Suppressor macrophage treated with lipopolysaccharide for 1 hour (primary cell): Measurements from ENCODE around the gene CFAP161.
"Not testable (repeated sequence)": the region's sequence is repeated elsewhere in the genome, so short reads cannot be mapped to it uniquely, and the experiment has no call there.

ENCODE experiments used
- DNase-seq, 3 donors: peaks; one replicate each; pipeline ENCODE4 v3.0.0-alpha.2; 2020 to 2022

CFAP161 gene

GRCh38 chr15:81108427-81108826, 25.6 kb upstream of the CFAP161 start:
- DNase-seq = peak in 2 of 3 donors; percentile 39 to 44

- DNase-seq = no peak
These were observed 23.1 kb upstream of the CFAP161 start for GRCh38 chr15:81111018-81111417.

- DNase-seq = peak; percentile 70 to 84 (median 77)
These were observed 22.3 kb upstream of the CFAP161 start for GRCh38 chr15:81111510-81112470.

- no peak for DNase-seq
These were observed 20.8 kb upstream of the CFAP161 start for GRCh38 chr15:81113204-81113657.

- DNase-seq = no peak
These were observed 20.2 kb upstream of the CFAP161 start for GRCh38 chr15:81113861-81114291.

GRCh38 chr15:81115054-81115939, 18.8 kb upstream of the CFAP161 start:
- peak; percentile 59 to 82 (median 78) for DNase-seq

- peak; percentile 37 to 63 (median 60) for DNase-seq
These were observed 16.9 kb upstream of the CFAP161 start for GRCh38 chr15:81117136-81117535.

- DNase-seq = no peak
These were observed 16.5 kb upstream of the CFAP161 start for GRCh38 chr15:81117581-81117980.

GRCh38 chr15:81118361-81118760, 15.7 kb upstream of the CFAP161 start:
- DNase-seq = no peak

- no peak for DNase-seq
These were observed 14.0 kb upstream of the CFAP161 start for GRCh38 chr15:81120069-81120468.

- no peak for DNase-seq
These were observed 7.2 kb upstream of the CFAP161 start for GRCh38 chr15:81126892-81127291.

- DNase-seq = peak in 2 of 3 donors; percentile 22 to 38
These were observed 7.4 kb downstream of the CFAP161 start for GRCh38 chr15:81141478-81141877.

- DNase-seq = no peak
These were observed 11.9 kb downstream of the CFAP161 start for GRCh38 chr15:81146006-81146405.

- DNase-seq = peak; percentile 50 to 81 (median 73)
These were observed 12.4 kb downstream of the CFAP161 start for GRCh38 chr15:81146466-81146865.

GRCh38 chr15:81151389-81151788, 17.3 kb downstream of the CFAP161 start:
- DNase-seq = no peak

GRCh38 chr15:81152339-81152738, 18.3 kb downstream of the CFAP161 start:
- no peak for DNase-seq

GRCh38 chr15:81152799-81153198, 18.7 kb downstream of the CFAP161 start:
- DNase-seq = no peak

- peak; percentile 78 to 94 (median 92) for DNase-seq
These were observed 21.5 kb downstream of the CFAP161 start for GRCh38 chr15:81155375-81156218.

- no peak for DNase-seq
These were observed 22.3 kb downstream of the CFAP161 start for GRCh38 chr15:81156324-81156723.

GRCh38 chr15:81157195-81157938, 23.3 kb downstream of the CFAP161 start:
- no peak for DNase-seq

- no peak for DNase-seq
These were observed 23.8 kb downstream of the CFAP161 start for GRCh38 chr15:81157939-81158223.

GRCh38 chr15:81158561-81158960, 24.5 kb downstream of the CFAP161 start:
- DNase-seq = not testable (repeated sequence)
